GM12878 (cell line): ENCODE data around the gene SEPTIN1. TPM values are rescaled to one million over a fixed set of nuclear protein-coding genes. Genes with fewer than 3 reads are reported as not detected.
A peak's percentile ranks its signal among the peaks of the same experiment; 100 is the strongest.

Source experiments
- ATAC-seq: fragments of 200-7000 bp; cut with Tn5 transposase; 3 replicates; pipeline ENCODE4 v1.9.1; 2020; ENCODE audit warnings: mild to moderate bottlenecking, moderate library complexity
- BruUV-seq: library from RNA; stranded (reverse); fragments of 400-500 nt; replicated peaks from 2 replicates; lab custom pipeline; 2021; lab: Mats Ljungman, UMichigan
- CTCF ChIA-PET: fragments of 300-600 bp; sonication (Branson Sonifier 250); formaldehyde crosslinking; extraction: SDS; loops from one replicate; lab custom pipeline; 2021; ENCODE audit warnings: inconsistent platforms; lab: Yijun Ruan, JAX
- POLR2A ChIA-PET: fragments of 350-600 bp; formaldehyde crosslinking; extraction: SDS; loops from one replicate; lab custom pipeline; 2021; ENCODE audit warnings: inconsistent platforms; lab: Charles Lee
- RAD21 ChIA-PET: fragments of 300-600 bp; sonication (Branson Sonifier 250); formaldehyde crosslinking; loops from one replicate; lab custom pipeline; 2023; ENCODE audit warnings: antibody characterized with exemption; ENCODE audit not compliant: unreplicated experiment; lab: Charles Lee
- SMC1A ChIA-PET: fragments of 300-600 bp; sonication (Branson Sonifier 250); formaldehyde crosslinking; loops from one replicate; lab custom pipeline; 2023; ENCODE audit not compliant: unreplicated experiment, uncharacterized antibody; lab: Charles Lee
- DNase-seq: peaks from one replicate; pipeline ENCODE4 v3.0.0-alpha.2; 2011; ENCODE audit warnings: low read depth, low spot score
- FAIRE-seq: peaks from 3 replicates; lab custom pipeline; 2011; peaks lifted over from hg19 to GRCh38; lab: Jason Lieb, UNC
- H2AFZ ChIP-seq: 2 replicates; pipeline ENCODE4 v1.6.0; 2011; ENCODE audit warnings: low read depth, low read length, control low read depth; ENCODE audit not compliant: control insufficient read depth
- H3K27ac ChIP-seq: 2 replicates; pipeline ENCODE4 v1.5.1; 2011; ENCODE audit warnings: control low read depth; ENCODE audit not compliant: control insufficient read depth, insufficient read depth
- H3K27me3 ChIP-seq, 2 experiments: replicated peaks in 1 of 2; 2 replicates each; pipeline versions ENCODE4 v1.6.0 to v1.6.1; 2011; ENCODE audit warnings: low read length in 1 of 2; ENCODE audit not compliant: control insufficient read depth in 2 of 2, insufficient read depth in 2 of 2
- H3K36me3 ChIP-seq, 2 experiments: 2 replicates each; pipeline ENCODE4 v1.5.1; 2011; ENCODE audit warnings: low read length in 1 of 2; ENCODE audit not compliant: control insufficient read depth in 2 of 2, insufficient read depth in 2 of 2
- H3K4me1 ChIP-seq: 2 replicates; pipeline ENCODE4 v1.6.1; 2011; ENCODE audit warnings: mild to moderate bottlenecking, low read length, moderate library complexity, mixed read lengths; ENCODE audit not compliant: control insufficient read depth, insufficient read depth
- H3K4me2 ChIP-seq: 2 replicates; pipeline ENCODE4 v1.6.0; 2011; ENCODE audit warnings: control low read depth; ENCODE audit not compliant: control insufficient read depth, insufficient read depth
- H3K4me3 ChIP-seq: fragments of 200-600 bp; sonication (generic); 2 replicates; pipeline ENCODE4 v1.5.1; 2016
- H3K79me2 ChIP-seq: 2 replicates; pipeline ENCODE4 v1.6.0; 2011; ENCODE audit warnings: low read length; ENCODE audit not compliant: control insufficient read depth, insufficient read depth
- H3K9ac ChIP-seq: 2 replicates; pipeline ENCODE4 v1.8.0; 2011; ENCODE audit warnings: low read length, control low read depth, mixed read lengths; ENCODE audit not compliant: control insufficient read depth, insufficient read depth
- H3K9me3 ChIP-seq: replicated peaks from 3 replicates; pipeline ENCODE4 v1.5.1; 2011; ENCODE audit warnings: mild to moderate bottlenecking, low read length; ENCODE audit not compliant: control insufficient read depth, insufficient read depth
- H4K20me1 ChIP-seq: 2 replicates; pipeline ENCODE4 v1.6.0; 2011; ENCODE audit not compliant: control insufficient read depth, insufficient read depth
- BACH1 ChIP-seq: fragments of 450-650 bp; IDR thresholded peaks from 2 replicates; pipeline ENCODE4 v1.6.1; 2017; ENCODE audit warnings: mild to moderate bottlenecking, borderline replicate concordance
- CTCF ChIP-seq, 3 experiments: IDR thresholded peaks in 2 of 3; conservative IDR thresholded peaks in 1 of 3; 2 replicates each; pipeline ENCODE4 v1.5.1; 2011; ENCODE audit warnings: low read depth in 3 of 3, low read length in 3 of 3, mild to moderate bottlenecking in 3 of 3, control low read depth in 2 of 3, moderate library complexity in 2 of 3, inconsistent platforms in 1 of 3, mixed read lengths in 1 of 3; ENCODE audit not compliant: control insufficient read depth in 2 of 3, insufficient read depth in 1 of 3; ENCODE audit errors: extremely low read depth in 1 of 3
- GATAD2B ChIP-seq: fragments of 450-650 bp; conservative IDR thresholded peaks from 2 replicates; pipeline ENCODE4 v1.6.1; 2017; ENCODE audit warnings: low read depth, mild to moderate bottlenecking, moderate library complexity
- JUNB ChIP-seq: IDR thresholded peaks from 2 replicates; pipeline ENCODE4 v1.6.1; 2016; ENCODE audit warnings: antibody characterized with exemption, mild to moderate bottlenecking
- LARP7 ChIP-seq: fragments of 450-650 bp; IDR thresholded peaks from 2 replicates; pipeline ENCODE4 v1.6.1; 2017; ENCODE audit warnings: mild to moderate bottlenecking
- MEF2B ChIP-seq: fragments of 450-650 bp; IDR thresholded peaks from 2 replicates; pipeline ENCODE4 v1.6.1; 2018; ENCODE audit warnings: mild to moderate bottlenecking, moderate library complexity; ENCODE audit not compliant: partially characterized antibody, poor library complexity, severe bottlenecking
- NKRF ChIP-seq: fragments of 450-650 bp; conservative IDR thresholded peaks from 2 replicates; pipeline ENCODE4 v1.6.1; 2017; ENCODE audit warnings: mild to moderate bottlenecking, moderate library complexity
- NR2F1 ChIP-seq: fragments of 450-650 bp; conservative IDR thresholded peaks from 2 replicates; pipeline ENCODE4 v1.6.1; 2017; ENCODE audit warnings: mild to moderate bottlenecking
- RAD21 ChIP-seq: IDR thresholded peaks from 2 replicates; pipeline ENCODE4 v1.6.1; 2011; ENCODE audit warnings: mild to moderate bottlenecking, low read depth, low read length, moderate library complexity; ENCODE audit not compliant: insufficient read depth
- RB1 ChIP-seq: fragments of 450-650 bp; formaldehyde crosslinking; IDR thresholded peaks from 2 replicates; pipeline ENCODE4 v1.6.1; 2017; ENCODE audit warnings: mild to moderate bottlenecking, borderline replicate concordance
- RUNX3 ChIP-seq: IDR thresholded peaks from 2 replicates; pipeline ENCODE4 v1.6.1; 2012; ENCODE audit warnings: low read length, inconsistent platforms
- SMC3 ChIP-seq: IDR thresholded peaks from 2 replicates; pipeline ENCODE4 v1.6.1; 2011; ENCODE audit warnings: low read length, improper control_type of control experiment, borderline replicate concordance
- WGBS: methylation state at CpG from one replicate; pipeline ENCODE4 v1.1.6; 2016; ENCODE audit warnings: low lambda C conversion rate; ENCODE audit not compliant: insufficient replicate concordance, insufficient coverage; ENCODE audit errors: missing lambda C conversion rate; 5-methylcytosine and 5-hydroxymethylcytosine counted together
- in situ Hi-C: fragments of 300-500 bp; cut with MboI; formaldehyde crosslinking; loops from 9 replicates; pipeline ENCODE4 v1.14.3; 2018; ENCODE audit warnings: mixed read lengths
- intact Hi-C: fragments of 100-400 bp; cut with micrococcal nuclease; formaldehyde crosslinking; loops from one replicate; pipeline ENCODE4 v1.14.2; 2022; ENCODE audit not compliant: unreplicated experiment
- polyA plus RNA-seq, 11 experiments: library from polyadenylated mRNA; depleted of rRNA in 4 of 11; unstranded in 6 of 11; stranded (reverse) in 5 of 11; fragments of >200 nt; fragmentation: Nextera tagmentation in 4 of 11; fragmentation: Illumina TruSeq in 1 of 11; extraction: Ambion mirVana in 4 of 11; extraction: Trizol in 1 of 11; gene quantifications; 1 replicate in 1 of 11; 2 replicates in 10 of 11; pipeline versions ENCODE4 v1.2.1 to v1.2.3, GENCODE V29; 2011 to 2016; ENCODE audit warnings: inconsistent platforms in 2 of 11, missing spikeins in 2 of 11, low read depth in 1 of 11
- total RNA-seq, 4 experiments: library from RNA; depleted of rRNA in 3 of 4; stranded (reverse); fragments of >200 nt in 3 of 4; fragmentation: Illumina TruSeq in 1 of 4; extraction: Trizol in 1 of 4; gene quantifications; 2 replicates each; pipeline versions ENCODE4 v1.2.1 to v1.2.3, GENCODE V29; 2013 to 2021

Gene SEPTIN1
- total and polyA plus RNA-seq, 10 of the 15 experiments (the other 5 are each of a cell fraction or from before 2014, with no cell fraction given) = 2.8 to 153 (median 94.1) TPM

GRCh38 chr16:30379158-30379783, 3.1 kb downstream of the SEPTIN1 start:
- in situ Hi-C loops = no loop called here
- BruUV-seq = no TSS peak
- RAD21 ChIA-PET = no interaction called here

More at GRCh38 chr16:30379158-30379783, 3.1 kb downstream of the SEPTIN1 start:
- SMC1A ChIA-PET = interaction anchor here (1.1 to 1.2 kb wide), 2 partner anchors 8 to 93 kb away, joined by 3 read pairs; partner anchors contain the start of gene ITGAL
- TF ChIP-seq SMC3 (no peak), LARP7 (peak; percentile 32; the same call in 1 of the 2 replicates), NKRF (0 out of 2 replicates have a peak, but pooled peaks have one; percentile 15), RB1 (no peak), NR2F1 (0 out of 2 replicates have a peak, but pooled peaks have one; percentile 9), BACH1 (0 out of 2 replicates have a peak, but pooled peaks have one; percentile 40), MEF2B (peak; percentile 34), GATAD2B (peak; percentile 34; the same call in 1 of the 2 replicates), RUNX3 (peak; percentile 3; the same call in 1 of the 2 replicates), JUNB (no peak), RAD21 (no peak), CTCF (IDR thresholded peaks at IDR 0.05 in 2 of 3, conservative IDR thresholded peaks at IDR 0.05 in 1 of 3; ENCODE audit: control insufficient read depth in 2 of 3, extremely low read depth in 1 of 3, insufficient read depth in 1 of 3, low read depth in 3 of 3, low read length in 3 of 3) (0 out of 6 replicates have a peak, but pooled peaks of 1 of the 3 experiments have one; percentile 0)
- H3K9me3 ChIP-seq = no peaks in the 10 kb centered on the region
- DNase-seq = no peak
- no peak overlapping the region for H2AFZ ChIP-seq
- FAIRE-seq = no peak
- intact Hi-C loops = no loop called here
- H3K4me3 ChIP-seq = peak overlapping the region; percentile 92
- no peaks in the 10 kb centered on the region for H4K20me1 ChIP-seq
- H3K4me2 ChIP-seq = peak overlapping the region; percentile 92
- H3K27ac ChIP-seq = peak overlapping the region; percentile 86
- H3K27me3 ChIP-seq = no peaks in the 10 kb centered on the region
- CTCF ChIA-PET = interaction anchor here (0.6 kb wide), 1 partner anchor 68 kb away, joined by 3 read pairs; no protein-coding TSS in a partner anchor
- H3K4me1 ChIP-seq = peaks cover 28% of the 10 kb centered on the region
- peaks cover 27% of the 10 kb centered on the region for H3K79me2 ChIP-seq
- 26% methylated on average over 27 of the region's 27 CpGs for WGBS
- no peak for ATAC-seq
- POLR2A ChIA-PET = interaction anchor here (0.6 kb wide), 1 partner anchor 382 kb away, joined by 4 read pairs; no protein-coding TSS in a partner anchor
- peaks cover 0 to 4% of the 10 kb centered on the region in 2 experiments; a peak in 2 of 4 replicates for H3K36me3 ChIP-seq
- peak overlapping the region; percentile 78 for H3K9ac ChIP-seq
